ENCODE data around the gene CLCN6. TPM values are rescaled to one million over a fixed set of nuclear protein-coding genes. Genes with fewer than 3 reads are reported as not detected.

The CLCN6 gene
- total and polyA plus RNA-seq, 2 of the 13 experiments (the other 11 are each of a cell fraction or from before 2014, with no cell fraction given), result 14.9 to 19.3 TPM

GRCh38 chr1:11842154-11843041, 36.4 kb downstream of the CLCN6 start (continued):
- TF ChIP-seq NFE2 (CRISPR knock-in tag; IDR thresholded peaks at IDR 0.05), result no peak
- TF ChIP-seq ZNF841 (CRISPR knock-in tag; IDR thresholded peaks at IDR 0.05; ENCODE audit: borderline replicate concordance), result no peak
- no peak for TF ChIP-seq ZFAT (CRISPR knock-in tag; conservative IDR thresholded peaks at IDR 0.05)
- peak; percentile 66; the same call in 1 of the 2 replicates for TF ChIP-seq NFKBIZ (CRISPR knock-in tag; IDR thresholded peaks at IDR 0.05)
- TF ChIP-seq ZNF776 (CRISPR knock-in tag; IDR thresholded peaks at IDR 0.05), result no peak
- TF ChIP-seq ATAD3A (CRISPR knock-in tag; IDR thresholded peaks at IDR 0.05), result no peak
- TF ChIP-seq PREB (CRISPR knock-in tag; IDR thresholded peaks at IDR 0.05), result 0 out of 2 replicates have a peak, but pooled peaks have one; percentile 34
- no peak for TF ChIP-seq SRSF1 (optimal IDR thresholded peaks at IDR 0.05; ENCODE audit: low read depth, low read length)
- TF ChIP-seq ZNF703 (CRISPR knock-in tag; IDR thresholded peaks at IDR 0.05; ENCODE audit: borderline replicate concordance), result peak; percentile 35
- TF ChIP-seq ATF4 (CRISPR knock-in tag; IDR thresholded peaks at IDR 0.05), result peak in 1 of 2 experiments; percentile 85; a peak in 2 of 4 replicates
- peak; percentile 85 for TF ChIP-seq PPARG (CRISPR knock-in tag; conservative IDR thresholded peaks at IDR 0.05)
- TF ChIP-seq SMAD9 (CRISPR knock-in tag; IDR thresholded peaks at IDR 0.05), result no peak
- TF ChIP-seq ZNF605 (CRISPR knock-in tag; IDR thresholded peaks at IDR 0.05), result peak; percentile 89
- peak; percentile 84 for TF ChIP-seq ZNF350 (CRISPR knock-in tag; IDR thresholded peaks at IDR 0.05; ENCODE audit: borderline replicate concordance, low read depth)
- no peak for TF ChIP-seq ZBTB40 (IDR thresholded peaks at IDR 0.05)
- TF ChIP-seq ZBTB40 (CRISPR knock-in tag; IDR thresholded peaks at IDR 0.05), result peak; percentile 37; the same call in 1 of the 2 replicates
- TF ChIP-seq MYNN (CRISPR knock-in tag; IDR thresholded peaks at IDR 0.05; ENCODE audit: low read depth), result no peak
- TF ChIP-seq ZNF747 (CRISPR knock-in tag; IDR thresholded peaks at IDR 0.05; ENCODE audit: borderline replicate concordance), result peak; percentile 19; the same call in 1 of the 2 replicates
- TF ChIP-seq XRCC5 (optimal IDR thresholded peaks at IDR 0.05; ENCODE audit: low read length), result peak; percentile 0

Measured in HepG2 (cell line).